Kidney epithelial cell (primary cell): ENCODE measurements around the gene CYSLTR1. TPM values are rescaled to one million over a fixed set of nuclear protein-coding genes. Genes with fewer than 3 reads are reported as not detected.
"Not testable (repeated sequence)": the region's sequence is repeated elsewhere in the genome, so short reads cannot be mapped to it uniquely, and the experiment has no call there.

Source experiments
- DNase-seq: peaks from one replicate; pipeline ENCODE4 v3.0.0-alpha.2; 2010; ENCODE audit warnings: low read depth
- H3K27me3 ChIP-seq: 2 replicates; pipeline ENCODE4 v1.6.0; 2011; ENCODE audit warnings: low read length; ENCODE audit not compliant: control insufficient read depth, insufficient read depth
- H3K36me3 ChIP-seq: 2 replicates; pipeline ENCODE4 v1.5.1; 2011; ENCODE audit warnings: low read length; ENCODE audit not compliant: control insufficient read depth, insufficient read depth
- H3K4me3 ChIP-seq: 2 replicates; pipeline ENCODE4 v1.5.1; 2011; ENCODE audit warnings: low read depth, mild to moderate bottlenecking, control low read depth, low read length
- total RNA-seq: library from RNA; depleted of rRNA; stranded (reverse); fragments of >200 nt; gene quantifications from 2 replicates; pipeline ENCODE4 v1.2.3, GENCODE V29; 2015
- TF ChIP-seq, protein P1 (sequence below): IDR thresholded peaks from 2 replicates; pipeline ENCODE4 v1.5.1; 2011; ENCODE audit warnings: mild to moderate bottlenecking, moderate library complexity, low read length, control low read depth, inconsistent platforms; ENCODE audit not compliant: insufficient read depth, poor library complexity, severe bottlenecking

The CYSLTR1 gene
- total RNA-seq, 1 donor from 2014 or later, result not detected

DNA sequence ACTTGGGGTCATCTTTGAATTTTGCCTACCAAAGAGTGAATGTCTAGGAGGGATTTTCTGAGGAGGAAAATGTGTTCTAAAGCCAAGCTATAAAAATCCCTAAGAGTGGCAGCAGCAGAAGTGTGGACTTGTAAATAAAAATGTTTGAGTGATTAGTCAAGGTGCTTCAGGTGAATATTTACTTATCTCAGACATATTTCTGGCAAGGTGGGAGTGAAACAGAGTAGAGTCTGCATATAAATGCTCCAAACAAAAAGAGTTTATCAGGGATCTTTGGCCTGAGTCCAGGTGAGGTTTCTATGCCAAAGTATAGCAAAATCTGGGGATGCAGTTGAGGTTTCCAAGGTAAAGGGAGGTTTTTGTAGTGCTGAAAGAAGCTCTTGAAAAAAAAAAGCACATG lies 19.7 kb downstream of the CYSLTR1 start:
- DNase-seq, result no peak
- H3K4me3 ChIP-seq, result no peak overlapping the region
- H3K36me3 ChIP-seq, result no peaks in the 10 kb centered on the region
- TF ChIP-seq, protein P1, sequence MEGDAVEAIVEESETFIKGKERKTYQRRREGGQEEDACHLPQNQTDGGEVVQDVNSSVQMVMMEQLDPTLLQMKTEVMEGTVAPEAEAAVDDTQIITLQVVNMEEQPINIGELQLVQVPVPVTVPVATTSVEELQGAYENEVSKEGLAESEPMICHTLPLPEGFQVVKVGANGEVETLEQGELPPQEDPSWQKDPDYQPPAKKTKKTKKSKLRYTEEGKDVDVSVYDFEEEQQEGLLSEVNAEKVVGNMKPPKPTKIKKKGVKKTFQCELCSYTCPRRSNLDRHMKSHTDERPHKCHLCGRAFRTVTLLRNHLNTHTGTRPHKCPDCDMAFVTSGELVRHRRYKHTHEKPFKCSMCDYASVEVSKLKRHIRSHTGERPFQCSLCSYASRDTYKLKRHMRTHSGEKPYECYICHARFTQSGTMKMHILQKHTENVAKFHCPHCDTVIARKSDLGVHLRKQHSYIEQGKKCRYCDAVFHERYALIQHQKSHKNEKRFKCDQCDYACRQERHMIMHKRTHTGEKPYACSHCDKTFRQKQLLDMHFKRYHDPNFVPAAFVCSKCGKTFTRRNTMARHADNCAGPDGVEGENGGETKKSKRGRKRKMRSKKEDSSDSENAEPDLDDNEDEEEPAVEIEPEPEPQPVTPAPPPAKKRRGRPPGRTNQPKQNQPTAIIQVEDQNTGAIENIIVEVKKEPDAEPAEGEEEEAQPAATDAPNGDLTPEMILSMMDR, result no peak
- H3K27me3 ChIP-seq, result no peaks in the 10 kb centered on the region

DNA sequence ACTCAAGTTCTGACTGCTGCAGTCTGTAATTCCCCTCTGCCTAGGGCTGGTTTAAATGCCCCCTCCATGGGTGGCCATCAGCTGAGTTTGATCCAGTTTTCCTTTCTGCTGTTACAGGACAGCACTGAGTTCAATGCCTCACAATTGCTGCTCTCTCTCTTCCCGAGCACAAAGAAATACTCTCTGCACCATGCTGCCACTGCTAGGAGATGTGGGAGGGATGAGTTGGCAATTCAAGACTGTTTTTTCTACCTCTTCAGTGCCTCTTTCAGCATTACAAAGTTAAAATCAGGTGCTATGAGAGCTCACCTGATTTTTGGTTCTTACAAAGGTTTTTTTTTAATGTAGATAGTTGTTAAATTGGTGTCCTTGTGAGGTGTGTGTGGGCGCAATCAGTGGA lies 24.3 kb downstream of the CYSLTR1 start:
- H3K36me3 ChIP-seq, result no peaks in the 10 kb centered on the region
- no peak overlapping the region for H3K4me3 ChIP-seq
- H3K27me3 ChIP-seq, result no peaks in the 10 kb centered on the region
- TF ChIP-seq, protein P1, result no peak
- DNase-seq, result no peak

DNA sequence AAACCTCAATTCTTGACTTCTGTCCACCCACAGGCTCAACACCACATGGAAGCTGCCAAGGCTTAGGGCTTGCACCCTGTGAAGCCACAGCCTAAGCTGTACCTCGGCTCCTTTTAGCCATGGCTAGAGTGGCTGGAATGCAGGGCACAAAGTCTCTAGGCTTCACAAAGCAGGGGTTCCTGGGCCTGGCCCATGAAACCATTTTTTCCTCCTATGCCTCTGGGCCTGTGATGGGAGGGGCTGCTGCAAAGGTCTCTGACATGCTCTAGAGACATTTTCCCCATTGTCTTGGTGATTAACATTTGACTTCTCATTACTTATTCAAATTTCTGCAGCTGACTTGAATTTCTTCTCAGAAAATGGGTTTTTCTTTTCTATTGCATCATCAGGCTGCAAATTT lies 26.5 kb downstream of the CYSLTR1 start:
- not testable (repeated sequence) for DNase-seq, H3K36me3 ChIP-seq

DNA sequence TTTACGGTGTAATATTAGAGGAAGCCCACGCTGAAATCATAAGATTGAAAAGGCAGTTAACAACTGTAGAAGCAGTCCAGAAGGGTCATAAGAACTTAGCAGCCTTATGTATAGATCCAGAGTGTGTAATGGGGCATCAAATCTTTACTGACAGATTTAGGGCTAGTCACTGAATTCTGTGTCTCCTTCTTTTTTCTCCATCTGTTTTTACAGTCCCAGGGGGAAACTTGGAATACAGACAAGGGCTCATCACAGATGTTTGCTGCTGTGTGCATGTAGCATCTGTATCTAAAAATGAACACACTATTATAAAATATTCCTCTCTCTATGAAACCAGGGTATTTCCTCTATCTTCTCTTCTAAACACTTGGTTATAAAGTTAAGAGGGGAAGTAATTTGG lies 43.9 kb downstream of the CYSLTR1 start:
- TF ChIP-seq, protein P1, result no peak
- Histone ChIP-seq H3K4me3 (no peak overlapping the region), H3K27me3 (no peaks in the 10 kb centered on the region), H3K36me3 (no peaks in the 10 kb centered on the region)
- no peak for DNase-seq

More for the DNA sequence above, 26.5 kb downstream of the CYSLTR1 start:
- not testable (repeated sequence) for H3K4me3 ChIP-seq, H3K27me3 ChIP-seq

DNA sequence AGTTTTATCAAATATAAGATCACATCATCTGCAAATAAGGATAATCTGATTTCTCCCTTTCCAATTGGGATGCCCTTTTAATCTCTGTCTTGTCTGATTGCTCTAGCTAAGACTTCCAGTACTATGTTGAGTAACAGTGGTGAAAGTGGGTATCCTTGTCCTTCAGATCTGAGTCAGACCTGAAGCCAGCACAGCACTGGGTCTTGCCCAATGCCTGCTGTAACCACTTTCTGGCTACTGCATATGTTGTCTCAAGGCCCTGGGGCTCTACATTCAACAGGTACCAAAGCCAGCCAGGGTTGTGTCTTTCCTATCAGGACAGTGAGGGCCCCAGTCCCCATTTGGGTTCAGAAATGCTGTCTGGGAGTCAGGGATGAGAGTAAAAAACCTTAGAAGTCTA lies 90.3 kb downstream of the CYSLTR1 start:
- TF ChIP-seq, protein P1, result no peak

DNA sequence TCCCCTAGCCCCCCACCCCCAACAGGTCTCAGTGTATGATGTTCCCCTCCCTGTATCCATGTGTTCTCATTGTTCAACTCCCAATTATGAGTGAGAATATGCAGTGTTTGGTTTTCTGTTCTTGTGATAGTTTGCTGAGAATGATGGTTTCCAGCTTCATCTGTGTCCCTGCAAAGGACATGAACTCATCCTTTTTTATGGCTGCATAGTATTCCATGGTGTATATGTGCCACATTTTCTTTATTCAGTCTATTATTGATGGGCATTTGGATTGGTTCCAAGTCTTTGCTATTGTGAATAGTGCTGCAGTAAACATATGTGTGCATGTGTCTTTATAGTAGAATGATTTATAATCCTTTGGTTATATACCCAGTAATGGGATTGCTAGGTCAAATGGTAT lies 101.4 kb downstream of the CYSLTR1 start:
- H3K27me3 ChIP-seq, H3K4me3 ChIP-seq, DNase-seq, H3K36me3 ChIP-seq: not testable (repeated sequence)

More for the DNA sequence above, 90.3 kb downstream of the CYSLTR1 start:
- no peak for DNase-seq
- Histone ChIP-seq H3K4me3 (no peak overlapping the region), H3K27me3 (no peaks in the 10 kb centered on the region), H3K36me3 (no peaks in the 10 kb centered on the region)

Other genes starting within 250 kb of the CYSLTR1 start
- 231 and 245 TPM in 2 replicates for gene PGK1, start 223.4 kb downstream of the CYSLTR1 start, total RNA-seq
- gene TAF9B, start 188.0 kb downstream of the CYSLTR1 start, total RNA-seq, result 17.5 and 17.8 TPM in 2 replicates